GM18873 (cell line): ENCODE results near the gene PRDX2.

Experiments used
- ATAC-seq: cut with Tn5 transposase; IDR thresholded peaks from one replicate; pipeline ENCODE4 v1.9.1; 2021; ENCODE audit warnings: mild to moderate bottlenecking, moderate library complexity, moderate number of reproducible peaks; ENCODE audit not compliant: unreplicated experiment, low FRiP score

PRDX2 gene

GRCh38 chr19:12793290-12794195 lies 8.1 kb downstream of the PRDX2 start:
- ATAC-seq, result no peak

DNA sequence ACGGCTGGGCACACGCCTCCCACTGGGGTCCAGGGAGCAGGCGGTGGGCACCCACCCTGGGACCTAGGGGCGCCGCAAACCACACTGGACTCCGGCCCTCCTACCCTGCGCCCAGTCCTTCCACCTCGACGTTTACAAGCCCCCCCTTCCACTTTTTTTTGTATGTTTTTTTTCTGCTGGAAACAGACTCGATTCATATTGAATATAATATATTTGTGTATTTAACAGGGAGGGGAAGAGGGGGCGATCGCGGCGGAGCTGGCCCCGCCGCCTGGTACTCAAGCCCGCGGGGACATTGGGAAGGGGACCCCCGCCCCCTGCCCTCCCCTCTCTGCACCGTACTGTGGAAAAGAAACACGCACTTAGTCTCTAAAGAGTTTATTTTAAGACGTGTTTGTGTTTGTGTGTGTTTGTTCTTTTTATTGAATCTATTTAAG lies 8.7 kb downstream of the PRDX2 start:
- no peak for ATAC-seq

GRCh38 chr19:12792051-12792852 lies 9.3 kb downstream of the PRDX2 start:
- ATAC-seq, result no peak

DNA sequence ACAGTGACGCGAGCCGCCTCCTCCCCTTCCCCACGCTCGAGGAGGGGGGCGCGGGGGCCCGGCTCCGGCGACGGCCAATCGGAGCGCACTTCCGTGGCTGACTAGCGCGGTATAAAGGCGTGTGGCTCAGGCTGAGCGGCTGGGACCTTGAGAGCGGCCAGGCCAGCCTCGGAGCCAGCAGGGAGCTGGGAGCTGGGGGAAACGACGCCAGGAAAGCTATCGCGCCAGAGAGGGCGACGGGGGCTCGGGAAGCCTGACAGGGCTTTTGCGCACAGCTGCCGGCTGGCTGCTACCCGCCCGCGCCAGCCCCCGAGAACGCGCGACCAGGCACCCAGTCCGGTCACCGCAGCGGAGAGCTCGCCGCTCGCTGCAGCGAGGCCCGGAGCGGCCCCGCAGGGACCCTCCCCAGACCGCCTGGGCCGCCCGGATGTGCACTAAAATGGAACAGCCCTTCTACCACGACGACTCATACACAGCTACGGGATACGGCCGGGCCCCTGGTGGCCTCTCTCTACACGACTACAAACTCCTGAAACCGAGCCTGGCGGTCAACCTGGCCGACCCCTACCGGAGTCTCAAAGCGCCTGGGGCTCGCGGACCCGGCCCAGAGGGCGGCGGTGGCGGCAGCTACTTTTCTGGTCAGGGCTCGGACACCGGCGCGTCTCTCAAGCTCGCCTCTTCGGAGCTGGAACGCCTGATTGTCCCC lies 10.1 kb downstream of the PRDX2 start, which contains the start of gene JUNB:
Gene JUNB, plus strand, starts transcription at position 142 of the 706 bp plus-strand sequence. Its CDS starts 286 bp downstream, at position 428.
- peak; percentile 30 for ATAC-seq

DNA sequence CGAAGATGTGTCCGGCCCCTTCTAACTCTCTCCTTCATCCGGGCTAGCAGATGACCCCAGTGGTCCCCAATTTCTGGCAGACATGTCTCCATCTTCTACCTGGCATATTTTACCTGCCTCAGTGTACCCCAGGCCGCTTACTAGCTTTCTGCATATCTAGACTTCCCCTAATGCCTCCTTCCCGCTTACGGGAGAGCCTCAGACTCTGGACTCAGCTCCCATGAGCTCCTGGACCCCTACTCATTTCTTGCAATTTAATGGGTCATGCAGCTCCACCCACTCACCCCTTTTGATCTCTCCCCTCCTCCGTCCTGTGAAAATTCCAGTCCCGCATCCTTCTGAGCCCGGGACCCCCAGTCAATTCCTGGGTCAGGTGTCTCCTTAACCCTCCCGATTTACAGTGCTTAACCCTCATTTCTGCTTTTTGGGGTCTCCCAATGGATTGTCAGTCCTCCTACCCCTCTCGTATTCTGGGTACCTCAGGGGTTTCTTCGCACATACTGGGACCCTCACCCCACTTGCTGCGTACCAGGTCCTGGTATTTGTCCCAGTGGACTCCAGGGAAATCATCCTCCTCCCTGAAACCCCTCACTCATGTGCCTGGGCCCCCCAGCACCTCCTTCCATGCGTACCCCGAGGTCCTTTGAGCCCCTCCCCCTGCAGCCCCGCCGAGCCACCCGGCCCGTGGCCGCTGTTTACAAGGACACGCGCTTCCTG lies 10.8 kb downstream of the PRDX2 start:
- no peak for ATAC-seq

- peak; percentile 26 for ATAC-seq
Measured at GRCh38 chr19:12789904-12790619, 11.5 kb downstream of the PRDX2 start.

GRCh38 chr19:12789098-12789903 lies 12.3 kb downstream of the PRDX2 start:
- ATAC-seq, result no peak

- ATAC-seq, result no peak
Measured at GRCh38 chr19:12788682-12789097, 12.9 kb downstream of the PRDX2 start.

GRCh38 chr19:12788042-12788681 lies 13.4 kb downstream of the PRDX2 start:
- no peak for ATAC-seq

DNA sequence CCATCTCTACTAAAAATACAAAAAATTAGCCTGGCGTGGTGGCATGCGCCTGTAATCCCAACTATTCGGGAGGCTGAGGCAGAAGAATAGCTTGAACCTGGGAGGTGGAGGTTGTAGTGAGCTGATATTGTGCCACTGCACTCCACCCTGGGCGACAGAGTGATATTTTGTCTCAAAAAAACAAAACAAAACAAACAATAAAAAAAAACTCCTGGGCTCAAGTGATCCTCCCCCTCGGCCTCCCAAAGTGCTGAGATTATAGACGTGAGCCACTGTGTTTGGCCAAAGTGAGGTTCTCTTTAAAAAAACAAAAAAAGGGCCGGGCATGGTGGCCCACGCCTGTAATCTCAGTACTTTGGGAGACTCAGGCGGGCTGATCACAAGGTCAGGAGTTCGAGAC lies 14.1 kb downstream of the PRDX2 start:
- ATAC-seq, result no peak

DNA sequence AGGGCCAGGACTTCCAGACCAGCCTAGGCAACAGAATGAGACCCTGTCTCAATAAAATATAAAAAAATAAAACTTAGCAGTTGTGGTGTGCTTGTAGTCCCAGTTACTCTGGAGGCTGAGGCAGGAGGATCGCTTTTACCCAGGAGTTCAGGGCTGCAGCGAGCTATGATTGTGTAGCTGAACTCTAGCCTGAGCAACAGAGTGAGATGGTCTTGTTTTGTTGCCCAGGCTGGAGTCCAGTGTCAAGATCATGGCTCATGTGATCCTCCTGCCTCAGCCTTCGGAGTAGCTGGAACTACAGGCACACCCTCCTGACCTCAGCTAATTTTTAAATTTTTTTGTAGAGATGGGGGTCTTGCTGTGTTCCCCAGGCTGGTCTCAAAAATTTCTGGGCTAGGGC lies 14.6 kb downstream of the PRDX2 start:
- ATAC-seq, result no peak

DNA sequence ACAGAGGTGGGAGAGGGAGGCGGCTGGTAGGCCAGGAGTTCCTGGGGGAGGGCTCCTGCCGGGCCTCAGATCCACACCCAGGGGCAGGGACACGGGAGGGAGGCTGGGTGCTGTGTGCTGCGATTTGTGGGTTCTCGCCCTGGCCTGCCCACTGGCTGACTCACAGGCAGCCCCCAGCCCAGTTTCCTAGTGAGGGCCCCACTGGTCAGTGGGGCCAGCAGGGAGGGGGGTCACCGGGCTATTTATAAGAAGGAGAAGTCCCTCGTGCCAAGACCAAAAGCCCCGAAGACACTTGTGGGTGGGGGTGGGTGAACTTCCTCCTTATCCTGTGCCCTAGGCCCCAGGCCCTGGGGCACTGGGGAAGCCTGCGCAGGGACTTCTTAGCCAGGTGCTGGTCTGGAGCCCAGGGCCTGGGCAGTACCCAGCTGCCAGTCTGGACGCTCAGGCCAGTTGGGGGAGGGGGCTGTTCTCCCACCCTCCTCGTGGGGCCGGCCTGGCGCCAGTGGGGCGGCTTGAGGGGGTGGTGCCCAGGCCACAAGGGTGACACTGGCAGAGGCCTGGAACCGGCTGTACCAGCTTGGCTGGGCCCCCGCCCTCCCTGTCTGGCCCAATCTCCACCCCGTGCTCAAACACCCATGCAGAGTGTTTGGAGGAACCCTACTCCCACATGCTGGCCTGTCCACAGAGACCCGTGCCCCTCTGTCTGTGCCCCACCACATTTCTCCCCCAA lies 15.3 kb downstream of the PRDX2 start:
- ATAC-seq, result no peak

DNA sequence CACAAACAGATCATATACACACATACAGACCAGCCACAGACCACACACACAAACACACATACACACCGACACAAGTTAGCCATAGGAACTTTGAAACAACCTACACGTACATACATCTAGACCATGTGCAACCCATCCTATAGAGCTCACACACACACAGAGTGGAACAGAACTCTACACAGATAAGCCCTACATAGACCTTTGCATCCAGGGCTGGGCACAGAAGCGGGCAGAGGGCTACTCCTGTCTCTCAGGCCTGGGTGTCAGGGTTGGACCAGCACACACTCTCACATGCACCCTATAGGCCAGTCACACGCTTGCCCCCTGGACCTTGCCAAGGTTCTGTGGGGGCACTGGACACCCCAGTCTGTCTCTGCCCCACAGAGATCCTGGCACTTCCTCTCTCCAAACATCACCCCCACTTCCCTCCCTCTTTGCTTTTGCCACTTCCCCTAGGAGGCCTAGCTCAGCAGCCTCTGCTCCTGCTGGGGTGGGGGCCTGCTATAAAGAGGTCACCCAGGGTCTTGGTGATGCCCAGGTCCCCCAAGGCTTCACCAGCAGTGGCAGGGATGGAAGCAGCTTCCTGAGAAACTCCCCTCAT lies 16.1 kb downstream of the PRDX2 start:
- ATAC-seq, result no peak

GRCh38 chr19:12784871-12785430 lies 16.6 kb downstream of the PRDX2 start:
- no peak for ATAC-seq

DNA sequence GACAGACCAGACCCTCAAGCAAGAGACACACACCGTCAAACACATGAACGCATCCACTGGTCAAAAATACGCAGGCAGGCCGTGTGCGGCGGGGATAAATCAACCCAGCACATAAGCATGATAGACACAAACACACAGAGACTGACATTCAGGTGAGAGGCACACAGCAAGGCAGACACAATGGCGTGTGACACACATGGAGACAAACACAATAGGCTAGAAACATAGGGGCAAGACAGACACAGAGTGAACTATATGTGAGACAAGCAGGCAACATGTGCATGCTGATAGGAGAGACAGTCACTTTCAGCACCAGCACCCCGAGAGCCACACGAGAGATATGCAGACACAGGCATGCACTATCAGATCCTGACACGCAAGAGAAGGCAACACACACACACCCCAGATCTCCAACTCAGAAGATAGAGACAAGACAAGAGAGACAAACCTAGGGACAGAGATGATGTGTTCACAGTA lies 17.2 kb downstream of the PRDX2 start:
- no peak for ATAC-seq

DNA sequence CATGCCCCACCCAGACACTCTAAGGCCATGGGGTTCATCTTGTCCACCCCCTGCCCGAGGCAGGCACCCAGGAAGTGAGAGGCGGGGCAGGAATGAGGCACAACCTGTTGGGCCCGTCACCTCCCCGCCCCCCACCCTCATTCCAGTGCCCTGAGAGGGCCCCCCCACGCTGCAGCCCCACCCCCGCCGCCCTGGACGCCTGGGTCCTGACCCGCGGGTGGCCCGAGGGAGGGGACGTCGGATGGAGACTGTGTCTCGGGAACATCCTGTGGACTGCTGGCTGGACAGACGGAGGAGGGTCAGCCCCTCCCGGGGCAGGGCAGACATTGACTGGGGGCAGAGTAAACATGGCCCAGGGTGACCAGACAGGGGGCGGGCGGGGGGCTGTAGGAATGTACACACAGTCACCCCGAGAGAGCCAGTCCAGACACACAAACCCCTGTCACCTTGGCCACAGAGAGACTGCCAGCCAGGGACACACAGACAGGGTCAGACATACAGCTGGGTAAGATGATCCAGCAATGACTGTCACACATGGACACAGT lies 17.7 kb downstream of the PRDX2 start:
- no peak for ATAC-seq
